Measurements from ENCODE around the gene ANGPTL2.
"Not testable (repeated sequence)": the region's sequence is repeated elsewhere in the genome, so short reads cannot be mapped to it uniquely, and the experiment has no call there.

ANGPTL2 gene

GRCh38 chr9:127155314-127155960 is 33.0 kb upstream of the ANGPTL2 start:
- H3K27ac ChIP-seq = no peak overlapping the region

GRCh38 chr9:127154390-127155191 is 32.2 kb upstream of the ANGPTL2 start:
- no peak overlapping the region for H3K27ac ChIP-seq
- DNase-seq (ENCODE audit: low read depth, low spot score) = no peak

More at GRCh38 chr9:127155314-127155960, 33.0 kb upstream of the ANGPTL2 start:
- no peak for DNase-seq (ENCODE audit: low read depth, low spot score)

GRCh38 chr9:127154003-127154389 is 31.6 kb upstream of the ANGPTL2 start:
- no peak overlapping the region for H3K27ac ChIP-seq
- DNase-seq (ENCODE audit: low read depth, low spot score) = no peak

- no peak overlapping the region for H3K27ac ChIP-seq
- no peak for DNase-seq (ENCODE audit: low read depth, low spot score)
Measured at GRCh38 chr9:127153501-127153900, 31.1 kb upstream of the ANGPTL2 start.

- no peak for DNase-seq (ENCODE audit: low read depth, low spot score)
- H3K27ac ChIP-seq = no peak overlapping the region
Measured at GRCh38 chr9:127149463-127150390, 27.3 kb upstream of the ANGPTL2 start.

- no peak for DNase-seq (ENCODE audit: low read depth, low spot score)
- H3K27ac ChIP-seq = no peak overlapping the region
Measured at GRCh38 chr9:127149010-127149409, 26.6 kb upstream of the ANGPTL2 start.

GRCh38 chr9:127148014-127148413 is 25.6 kb upstream of the ANGPTL2 start:
- DNase-seq (ENCODE audit: low read depth, low spot score) = no peak
- no peak overlapping the region for H3K27ac ChIP-seq

GRCh38 chr9:127147251-127147650 is 24.8 kb upstream of the ANGPTL2 start:
- H3K27ac ChIP-seq = no peak overlapping the region
- no peak for DNase-seq (ENCODE audit: low read depth, low spot score)

GRCh38 chr9:127146841-127147240 is 24.4 kb upstream of the ANGPTL2 start:
- DNase-seq (ENCODE audit: low read depth, low spot score); H3K27ac ChIP-seq: not testable (repeated sequence)

- DNase-seq (ENCODE audit: low read depth, low spot score) = no peak
- H3K27ac ChIP-seq = no peak overlapping the region
Measured at GRCh38 chr9:127144670-127145445, 22.4 kb upstream of the ANGPTL2 start.

GRCh38 chr9:127143920-127144465 is 21.6 kb upstream of the ANGPTL2 start:
- no peak for DNase-seq (ENCODE audit: low read depth, low spot score)
- H3K27ac ChIP-seq = no peak overlapping the region

GRCh38 chr9:127142931-127143464 is 20.6 kb upstream of the ANGPTL2 start:
- DNase-seq (ENCODE audit: low read depth, low spot score) = no peak
- H3K27ac ChIP-seq = no peak overlapping the region

- DNase-seq (ENCODE audit: low read depth, low spot score) = no peak
Measured at GRCh38 chr9:127142291-127142690, 19.9 kb upstream of the ANGPTL2 start.

GRCh38 chr9:127140842-127141675 is 18.6 kb upstream of the ANGPTL2 start:
- H3K27ac ChIP-seq = no peak overlapping the region
- no peak for DNase-seq (ENCODE audit: low read depth, low spot score)

More at GRCh38 chr9:127142291-127142690, 19.9 kb upstream of the ANGPTL2 start:
- no peak overlapping the region for H3K27ac ChIP-seq

- DNase-seq (ENCODE audit: low read depth, low spot score) = no peak
- H3K27ac ChIP-seq = no peak overlapping the region
Measured at GRCh38 chr9:127140181-127140580, 17.7 kb upstream of the ANGPTL2 start.

- DNase-seq (ENCODE audit: low read depth, low spot score) = no peak
Measured at GRCh38 chr9:127139775-127140174, 17.3 kb upstream of the ANGPTL2 start.

GRCh38 chr9:127139071-127139731 is 16.8 kb upstream of the ANGPTL2 start:
- no peak for DNase-seq (ENCODE audit: low read depth, low spot score)
- no peak overlapping the region for H3K27ac ChIP-seq

More at GRCh38 chr9:127139775-127140174, 17.3 kb upstream of the ANGPTL2 start:
- H3K27ac ChIP-seq = no peak overlapping the region

GRCh38 chr9:127138444-127138843 is 16.0 kb upstream of the ANGPTL2 start:
- DNase-seq (ENCODE audit: low read depth, low spot score) = no peak

More at GRCh38 chr9:127138444-127138843, 16.0 kb upstream of the ANGPTL2 start:
- H3K27ac ChIP-seq = no peak overlapping the region

Measured in epithelial cell of prostate (primary cell).